ENCODE results near the gene ZFAND3.

DNA sequence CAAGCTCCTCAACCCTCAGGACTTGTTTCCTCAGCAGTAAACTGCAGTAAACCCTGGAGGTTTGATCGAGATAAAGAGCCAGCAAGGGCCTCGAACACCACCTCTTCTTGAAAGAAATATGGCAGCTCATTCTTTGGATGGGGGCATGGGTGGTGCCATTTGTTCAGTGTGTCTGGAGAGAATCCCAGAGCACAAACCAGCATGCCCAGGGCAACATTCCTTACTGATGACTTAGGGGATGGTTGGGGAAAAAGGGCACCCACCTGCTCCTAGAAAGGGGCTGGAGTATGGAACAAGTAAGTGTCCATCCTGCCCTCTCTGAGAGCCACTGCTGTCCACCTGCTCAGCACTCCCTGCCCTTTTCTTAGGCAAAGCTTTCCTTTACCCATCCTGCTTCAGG lies 31.3 kb upstream of the ZFAND3 start:
- TF ChIP-seq, protein P1, sequence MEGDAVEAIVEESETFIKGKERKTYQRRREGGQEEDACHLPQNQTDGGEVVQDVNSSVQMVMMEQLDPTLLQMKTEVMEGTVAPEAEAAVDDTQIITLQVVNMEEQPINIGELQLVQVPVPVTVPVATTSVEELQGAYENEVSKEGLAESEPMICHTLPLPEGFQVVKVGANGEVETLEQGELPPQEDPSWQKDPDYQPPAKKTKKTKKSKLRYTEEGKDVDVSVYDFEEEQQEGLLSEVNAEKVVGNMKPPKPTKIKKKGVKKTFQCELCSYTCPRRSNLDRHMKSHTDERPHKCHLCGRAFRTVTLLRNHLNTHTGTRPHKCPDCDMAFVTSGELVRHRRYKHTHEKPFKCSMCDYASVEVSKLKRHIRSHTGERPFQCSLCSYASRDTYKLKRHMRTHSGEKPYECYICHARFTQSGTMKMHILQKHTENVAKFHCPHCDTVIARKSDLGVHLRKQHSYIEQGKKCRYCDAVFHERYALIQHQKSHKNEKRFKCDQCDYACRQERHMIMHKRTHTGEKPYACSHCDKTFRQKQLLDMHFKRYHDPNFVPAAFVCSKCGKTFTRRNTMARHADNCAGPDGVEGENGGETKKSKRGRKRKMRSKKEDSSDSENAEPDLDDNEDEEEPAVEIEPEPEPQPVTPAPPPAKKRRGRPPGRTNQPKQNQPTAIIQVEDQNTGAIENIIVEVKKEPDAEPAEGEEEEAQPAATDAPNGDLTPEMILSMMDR (conservative IDR thresholded peaks at IDR 0.05; ENCODE audit: low read depth, low read length), result no peak
- no peak for TF ChIP-seq EZH2 (IDR thresholded peaks at IDR 0.05; ENCODE audit: low read length, unreplicated experiment)

Data from PC-3 (cell line).